Measurements from ENCODE around the gene STK26.

GRCh38 chrX:132093239-132093860 lies 70.2 kb downstream of the STK26 start:
- TF ChIP-seq, protein P1, sequence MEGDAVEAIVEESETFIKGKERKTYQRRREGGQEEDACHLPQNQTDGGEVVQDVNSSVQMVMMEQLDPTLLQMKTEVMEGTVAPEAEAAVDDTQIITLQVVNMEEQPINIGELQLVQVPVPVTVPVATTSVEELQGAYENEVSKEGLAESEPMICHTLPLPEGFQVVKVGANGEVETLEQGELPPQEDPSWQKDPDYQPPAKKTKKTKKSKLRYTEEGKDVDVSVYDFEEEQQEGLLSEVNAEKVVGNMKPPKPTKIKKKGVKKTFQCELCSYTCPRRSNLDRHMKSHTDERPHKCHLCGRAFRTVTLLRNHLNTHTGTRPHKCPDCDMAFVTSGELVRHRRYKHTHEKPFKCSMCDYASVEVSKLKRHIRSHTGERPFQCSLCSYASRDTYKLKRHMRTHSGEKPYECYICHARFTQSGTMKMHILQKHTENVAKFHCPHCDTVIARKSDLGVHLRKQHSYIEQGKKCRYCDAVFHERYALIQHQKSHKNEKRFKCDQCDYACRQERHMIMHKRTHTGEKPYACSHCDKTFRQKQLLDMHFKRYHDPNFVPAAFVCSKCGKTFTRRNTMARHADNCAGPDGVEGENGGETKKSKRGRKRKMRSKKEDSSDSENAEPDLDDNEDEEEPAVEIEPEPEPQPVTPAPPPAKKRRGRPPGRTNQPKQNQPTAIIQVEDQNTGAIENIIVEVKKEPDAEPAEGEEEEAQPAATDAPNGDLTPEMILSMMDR (IDR thresholded peaks at IDR 0.05; ENCODE audit: low read length), result no peak
- TF ChIP-seq EZH2 (IDR thresholded peaks at IDR 0.05; ENCODE audit: borderline replicate concordance, low read length), result no peak
